K562 (cell line): ENCODE data around the gene GOLGA2. TPM values are rescaled to one million over a fixed set of nuclear protein-coding genes. Genes with fewer than 3 reads are reported as not detected.
A peak's percentile ranks its signal among the peaks of the same experiment; 100 is the strongest.

ENCODE experiments used
- ATAC-seq: fragments of 200-7000 bp; cut with Tn5 transposase; 3 replicates; pipeline ENCODE4 v1.9.1; 2020; ENCODE audit warnings: moderate library complexity
- BruUV-seq: library from RNA; stranded (reverse); fragments of 400-500 nt; replicated peaks from 2 replicates; lab custom pipeline; 2021; lab: Mats Ljungman, UMichigan
- CTCF ChIA-PET: fragments of 300-600 bp; formaldehyde crosslinking; extraction: SDS; loops from one replicate; lab custom pipeline; 2021; ENCODE audit warnings: low intra/inter-chr PET ratio; lab: Yijun Ruan, JAX
- POLR2A ChIA-PET: fragments of 300-600, 350-650 bp; sonication (Branson Sonifier 250); formaldehyde crosslinking; extraction: SDS; loops from one replicate; lab custom pipeline; 2021; ENCODE audit warnings: antibody characterized with exemption, inconsistent platforms; lab: Yijun Ruan, JAX
- DNase-seq, 4 experiments: peaks; one replicate each; pipeline versions ENCODE4 v3.0.0 to v3.0.0-alpha.2; 2011 to 2018; ENCODE audit warnings: low spot score in 3 of 4, mixed read lengths in 3 of 4; ENCODE audit errors: extremely low read depth in 1 of 4
- FAIRE-seq: peaks from 2 replicates; lab custom pipeline; 2011; peaks lifted over from hg19 to GRCh38; lab: Jason Lieb, UNC
- H2AFZ ChIP-seq: 2 replicates; pipeline ENCODE4 v1.6.0; 2011; ENCODE audit warnings: low read depth, low read length, control low read depth, inconsistent platforms
- H3K27ac ChIP-seq: fragments of 200-600 bp; 3 replicates; pipeline ENCODE4 v1.8.0; 2011; ENCODE audit warnings: low read depth, mild to moderate bottlenecking, control low read depth, inconsistent platforms, low read length, moderate library complexity, mixed read lengths; ENCODE audit errors: extremely low read depth
- H3K27me3 ChIP-seq, 2 experiments: fragments of 300-600 bp in 1 of 2; 2 replicates in 1 of 2; 3 replicates in 1 of 2; pipeline versions ENCODE4 v1.6.0 to v1.8.0; 2011; ENCODE audit warnings: inconsistent platforms in 2 of 2, low read length in 2 of 2, mild to moderate bottlenecking in 1 of 2, mixed read lengths in 1 of 2, moderate library complexity in 1 of 2; ENCODE audit not compliant: control insufficient read depth in 2 of 2, insufficient read depth in 2 of 2
- H3K36me3 ChIP-seq: fragments of 300-600 bp; 3 replicates; pipeline ENCODE4 v1.8.0; 2011; ENCODE audit warnings: mild to moderate bottlenecking, low read length, inconsistent platforms; ENCODE audit not compliant: control insufficient read depth, insufficient read depth
- H3K4me1 ChIP-seq, 2 experiments: fragments of 200-600 bp in 1 of 2; replicated peaks in 1 of 2; 2 replicates in 1 of 2; 3 replicates in 1 of 2; pipeline versions ENCODE4 v1.5.1 to v1.8.0; 2011; ENCODE audit warnings: inconsistent platforms in 2 of 2, low read length in 2 of 2, mild to moderate bottlenecking in 1 of 2, mixed read lengths in 1 of 2, moderate library complexity in 1 of 2; ENCODE audit not compliant: control insufficient read depth in 2 of 2, insufficient read depth in 2 of 2
- H3K4me2 ChIP-seq: 2 replicates; pipeline ENCODE4 v1.6.1; 2011; ENCODE audit warnings: low read length, control low read depth, inconsistent platforms, mixed read lengths; ENCODE audit not compliant: insufficient read depth
- H3K4me3 ChIP-seq: fragments of 200-600 bp; sonication (generic), shearing (Covaris generic); 2 replicates; pipeline ENCODE4 v1.5.1; 2016; ENCODE audit warnings: control low read depth, inconsistent platforms
- H3K79me2 ChIP-seq: fragments of 200-600 bp; 3 replicates; pipeline ENCODE4 v1.8.0; 2011; ENCODE audit warnings: low read length, inconsistent platforms; ENCODE audit not compliant: control insufficient read depth, insufficient read depth
- H3K9ac ChIP-seq, 2 experiments: 2 replicates each; pipeline versions ENCODE4 v1.6.0 to v1.6.1; 2011; ENCODE audit warnings: low read depth in 2 of 2, low read length in 2 of 2, control low read depth in 1 of 2, inconsistent platforms in 1 of 2, mild to moderate bottlenecking in 1 of 2, mixed read lengths in 1 of 2; ENCODE audit not compliant: insufficient read depth in 1 of 2
- H3K9me1 ChIP-seq: one replicate; pipeline ENCODE4 v1.6.0; 2011; ENCODE audit warnings: inconsistent platforms, mild to moderate bottlenecking, low read length, moderate library complexity; ENCODE audit not compliant: control insufficient read depth, insufficient read depth
- H3K9me3 ChIP-seq: replicated peaks from 2 replicates; pipeline ENCODE4 v1.5.1; 2011; ENCODE audit warnings: low read depth, low read length, inconsistent platforms; ENCODE audit not compliant: control insufficient read depth, insufficient read depth
- H4K20me1 ChIP-seq: replicated peaks from 2 replicates; pipeline ENCODE4 v1.6.1; 2011; ENCODE audit warnings: low read length, inconsistent platforms, mixed read lengths; ENCODE audit not compliant: control insufficient read depth, insufficient read depth
- MCM2 ChIP-seq: fragments of 450-650 bp; IDR thresholded peaks from 2 replicates; pipeline ENCODE4 v1.6.1; 2017; ENCODE audit warnings: low read depth, mild to moderate bottlenecking
- POLR2G ChIP-seq: fragments of 200-400 bp; formaldehyde crosslinking; IDR thresholded peaks from 2 replicates; pipeline ENCODE4 v1.6.1; 2017; ENCODE audit warnings: low read depth, mild to moderate bottlenecking, antibody characterized with exemption, low read length, moderate library complexity
- RBFOX2 ChIP-seq: fragments of 200-400 bp; formaldehyde crosslinking; IDR thresholded peaks from 2 replicates; pipeline ENCODE4 v1.6.1; 2017; ENCODE audit warnings: low read depth, mild to moderate bottlenecking, low read length, moderate library complexity
- RCOR1 ChIP-seq, 2 experiments: IDR thresholded peaks; 2 replicates each; pipeline ENCODE4 v1.6.1; 2012; ENCODE audit warnings: low read depth in 2 of 2, low read length in 2 of 2, borderline replicate concordance in 1 of 2, improper control_type of control experiment in 1 of 2
- ZBTB7A ChIP-seq: IDR thresholded peaks from 2 replicates; pipeline ENCODE4 v1.6.1; 2011; ENCODE audit warnings: low read depth, mild to moderate bottlenecking, low read length, moderate library complexity, borderline replicate concordance; ENCODE audit not compliant: control insufficient read depth
- ZNF124 ChIP-seq: sonication (generic); formaldehyde crosslinking; IDR thresholded peaks from 2 replicates; pipeline ENCODE4 v1.8.1; 2022; ENCODE audit warnings: missing genetic modification reagents
- WGBS: fragments of 100-300 bp; shearing (Covaris generic); methylation state at CpG from one replicate; pipeline ENCODE4 v1.1.6; 2016; ENCODE audit warnings: low coverage, mixed read lengths; ENCODE audit not compliant: insufficient coverage; ENCODE audit errors: missing lambda C conversion rate; 5-methylcytosine and 5-hydroxymethylcytosine counted together
- in situ Hi-C: fragments of 300-500 bp; cut with MboI; formaldehyde crosslinking; loops from 4 replicates; pipeline ENCODE4 v1.15.0; 2018; ENCODE audit warnings: inconsistent platforms, mixed read lengths
- intact Hi-C: fragments of 100-400 bp; cut with micrococcal nuclease; formaldehyde crosslinking; loops from 2 replicates; pipeline ENCODE4 v1.14.2; 2022
- polyA plus RNA-seq, 8 experiments: library from polyadenylated mRNA; depleted of rRNA in 4 of 8; stranded (reverse) in 5 of 8; unstranded in 3 of 8; fragments of >200 nt; fragmentation: Nextera tagmentation in 2 of 8; fragmentation: Illumina TruSeq in 1 of 8; extraction: Ambion mirVana in 2 of 8; extraction: Trizol in 1 of 8; gene quantifications; 2 replicates each; pipeline versions ENCODE4 v1.2.1 to v1.2.3, GENCODE V29; 2011 to 2014; ENCODE audit warnings: inconsistent platforms in 1 of 8, missing spikeins in 1 of 8
- total RNA-seq, 7 experiments: library from RNA; depleted of rRNA in 6 of 7; stranded (reverse); fragments of >200 nt in 6 of 7; fragmentation: Illumina TruSeq in 2 of 7; extraction: Trizol in 2 of 7; gene quantifications; 2 replicates each; pipeline versions ENCODE4 v1.2.1 to v1.2.3, GENCODE V29; 2011 to 2021; ENCODE audit warnings: low replicate concordance in 1 of 7
- TF ChIP-seq, protein P1 (sequence below): conservative IDR thresholded peaks from 2 replicates; pipeline ENCODE4 v1.6.1; 2011; ENCODE audit warnings: low read depth, mild to moderate bottlenecking, low read length; ENCODE audit not compliant: control insufficient read depth
- TF ChIP-seq, protein P2 (sequence below): IDR thresholded peaks from 2 replicates; pipeline ENCODE4 v1.6.1; 2011; ENCODE audit not compliant: insufficient read length; ENCODE audit errors: extremely low read depth
- TF ChIP-seq, protein P3 (sequence below): sonication (generic); formaldehyde crosslinking; IDR thresholded peaks from 2 replicates; pipeline ENCODE4 v1.9.0; 2022; ENCODE audit warnings: mild to moderate bottlenecking, missing genetic modification reagents

Gene GOLGA2
- total and polyA plus RNA-seq, 9 of the 15 experiments (the other 6 are each of a cell fraction or from before 2014, with no cell fraction given), result 15.7 to 138 (median 76.0) TPM

DNA sequence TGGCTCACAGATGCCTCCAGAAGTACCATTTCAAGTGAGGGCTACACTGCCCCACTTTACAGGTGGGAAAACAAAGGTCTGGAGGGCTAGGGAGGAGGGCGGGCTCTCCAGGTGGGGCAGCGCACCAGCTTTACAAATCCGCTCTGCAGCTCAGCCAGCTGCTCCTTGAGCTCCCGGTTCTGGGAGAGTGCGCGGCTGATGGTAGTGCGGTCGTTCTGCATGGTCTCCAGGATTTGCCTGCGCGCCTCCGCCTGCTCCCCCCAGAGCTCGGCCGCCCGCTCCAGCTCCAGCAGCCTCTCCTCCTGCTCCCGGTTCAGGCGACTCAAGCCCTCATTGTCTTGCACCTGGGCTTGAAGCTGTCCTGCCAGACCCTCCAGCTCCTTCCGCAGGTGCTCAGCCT, 15.5 kb downstream of the GOLGA2 start:
- ATAC-seq, result no peak
- Histone ChIP-seq H3K79me2 (no peaks in the 10 kb centered on the region), H2AFZ (no peak overlapping the region), H3K27me3 (no peaks in the 10 kb centered on the region), H3K9ac (peak overlapping the region in 1 of 2 experiments; percentile 39; a peak in 1 of 4 replicates), H3K4me3 (no peak overlapping the region), H3K4me2 (no peak overlapping the region), H4K20me1 (no peaks in the 10 kb centered on the region), H3K36me3 (peaks cover 83% of the 10 kb centered on the region), H3K9me3 (no peaks in the 10 kb centered on the region), H3K4me1 (peaks cover 2 to 25% of the 10 kb centered on the region in 2 experiments; a peak in 4 of 5 replicates), H3K27ac (no peak overlapping the region), H3K9me1 (no peaks in the 10 kb centered on the region)
- TF ChIP-seq ZNF124 (CRISPR knock-in tag) (no peak), MCM2 (no peak), POLR2G (peak; percentile 59), RCOR1 (IDR thresholded peaks at IDR 0.05; ENCODE audit: borderline replicate concordance in 1 of 2, low read depth in 2 of 2, low read length in 2 of 2) (no peak), ZBTB7A (peak; percentile 26; the same call in 1 of the 2 replicates), RBFOX2 (peak; percentile 61)
- TF ChIP-seq, protein P1, sequence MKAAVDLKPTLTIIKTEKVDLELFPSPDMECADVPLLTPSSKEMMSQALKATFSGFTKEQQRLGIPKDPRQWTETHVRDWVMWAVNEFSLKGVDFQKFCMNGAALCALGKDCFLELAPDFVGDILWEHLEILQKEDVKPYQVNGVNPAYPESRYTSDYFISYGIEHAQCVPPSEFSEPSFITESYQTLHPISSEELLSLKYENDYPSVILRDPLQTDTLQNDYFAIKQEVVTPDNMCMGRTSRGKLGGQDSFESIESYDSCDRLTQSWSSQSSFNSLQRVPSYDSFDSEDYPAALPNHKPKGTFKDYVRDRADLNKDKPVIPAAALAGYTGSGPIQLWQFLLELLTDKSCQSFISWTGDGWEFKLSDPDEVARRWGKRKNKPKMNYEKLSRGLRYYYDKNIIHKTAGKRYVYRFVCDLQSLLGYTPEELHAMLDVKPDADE, result no peak
- TF ChIP-seq, protein P2, sequence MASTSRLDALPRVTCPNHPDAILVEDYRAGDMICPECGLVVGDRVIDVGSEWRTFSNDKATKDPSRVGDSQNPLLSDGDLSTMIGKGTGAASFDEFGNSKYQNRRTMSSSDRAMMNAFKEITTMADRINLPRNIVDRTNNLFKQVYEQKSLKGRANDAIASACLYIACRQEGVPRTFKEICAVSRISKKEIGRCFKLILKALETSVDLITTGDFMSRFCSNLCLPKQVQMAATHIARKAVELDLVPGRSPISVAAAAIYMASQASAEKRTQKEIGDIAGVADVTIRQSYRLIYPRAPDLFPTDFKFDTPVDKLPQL, result no peak
- TF ChIP-seq, protein P3, sequence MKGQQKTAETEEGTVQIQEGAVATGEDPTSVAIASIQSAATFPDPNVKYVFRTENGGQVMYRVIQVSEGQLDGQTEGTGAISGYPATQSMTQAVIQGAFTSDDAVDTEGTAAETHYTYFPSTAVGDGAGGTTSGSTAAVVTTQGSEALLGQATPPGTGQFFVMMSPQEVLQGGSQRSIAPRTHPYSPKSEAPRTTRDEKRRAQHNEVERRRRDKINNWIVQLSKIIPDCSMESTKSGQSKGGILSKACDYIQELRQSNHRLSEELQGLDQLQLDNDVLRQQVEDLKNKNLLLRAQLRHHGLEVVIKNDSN (CRISPR knock-in tag), result no peak
- BruUV-seq, result no TSS peak
- in situ Hi-C loops, result no loop called here
- no peak for DNase-seq
- intact Hi-C loops, result no loop called here
- WGBS, result 94% methylated on average over 17 of the region's 17 CpGs
- FAIRE-seq, result no peak
- CTCF ChIA-PET, result no interaction called here
- POLR2A ChIA-PET, result interaction anchor here (0.8 to 3.3 kb wide), 7 partner anchors 7 to 46 kb away, joined by 3 to 21 read pairs (median 8); partner anchors contain the start of genes GOLGA2 and SWI5
